Ovary (tissue), 3 donors: ENCODE data around the gene RAB6B.

Source experiments
- CTCF ChIP-seq, 3 donors: fragments of 450-650 bp in 2 of 3; fragments of 200-600 bp in 1 of 3; IDR thresholded peaks; one replicate each; pipeline versions ENCODE4 v1.5.1 to v1.8.0; 2016 to 2022; ENCODE audit warnings: antibody characterized with exemption in 3 of 3, mild to moderate bottlenecking in 1 of 3
- EP300 ChIP-seq: sonication (generic); formaldehyde crosslinking; IDR thresholded peaks from one replicate; pipeline ENCODE4 v1.6.1; 2017; ENCODE audit warnings: antibody characterized with exemption
- POLR2A ChIP-seq: fragments of 450-650 bp; IDR thresholded peaks from one replicate; pipeline ENCODE4 v1.6.1; 2017; ENCODE audit warnings: antibody characterized with exemption, mild to moderate bottlenecking, moderate library complexity
- donor health status: DM: no; HTN: no; CAD: no.

- TF ChIP-seq EP300 (no peak), CTCF (IDR thresholded peaks at IDR 0.05) (no peak), POLR2A (no peak)
These were observed 56.5 kb downstream of the RAB6B start for GRCh38 chr3:133838916-133839800.
